H1 (cell line): Measurements from ENCODE around the gene MRPS5. TPM values are rescaled to one million over a fixed set of nuclear protein-coding genes. Genes with fewer than 3 reads are reported as not detected.
A peak's percentile ranks its signal among the peaks of the same experiment; 100 is the strongest.

Source experiments
- BACH1 ChIP-seq: IDR thresholded peaks from 2 replicates; pipeline ENCODE4 v1.6.1; 2012; ENCODE audit warnings: low read length, improper control_type of control experiment
- CHD7 ChIP-seq: fragments of 300-600 bp; sonication (generic); IDR thresholded peaks from 2 replicates; pipeline ENCODE4 v1.7.1; 2012; ENCODE audit warnings: low read length, moderate library complexity, mild to moderate bottlenecking, inconsistent platforms; ENCODE audit not compliant: insufficient replicate concordance
- CREB1 ChIP-seq: IDR thresholded peaks from 2 replicates; pipeline ENCODE4 v1.6.1; 2012; ENCODE audit warnings: inconsistent platforms
- FOSL1 ChIP-seq: IDR thresholded peaks from 2 replicates; pipeline ENCODE4 v1.6.1; 2011; ENCODE audit warnings: mild to moderate bottlenecking, low read depth, low read length, moderate library complexity; ENCODE audit not compliant: insufficient read depth
- GABPA ChIP-seq: IDR thresholded peaks from 2 replicates; pipeline ENCODE4 v1.6.1; 2011; ENCODE audit warnings: mild to moderate bottlenecking, low read length, moderate library complexity, borderline replicate concordance; ENCODE audit not compliant: insufficient read depth
- KDM1A ChIP-seq: fragments of 200-600, 300-600 bp; sonication (generic); IDR thresholded peaks from 2 replicates; pipeline ENCODE4 v1.7.1; 2016; ENCODE audit warnings: mild to moderate bottlenecking, low read length, borderline replicate concordance
- KDM5A ChIP-seq: fragments of 200-600 bp; IDR thresholded peaks from 2 replicates; pipeline ENCODE4 v1.7.1; 2012; ENCODE audit warnings: mild to moderate bottlenecking, low read length, inconsistent platforms, mixed read lengths
- SRF ChIP-seq: IDR thresholded peaks from 2 replicates; pipeline ENCODE4 v1.6.1; 2011; ENCODE audit warnings: mild to moderate bottlenecking, low read depth, low read length, moderate library complexity
- polyA plus RNA-seq, 7 experiments: library from polyadenylated mRNA; depleted of rRNA in 3 of 7; stranded (reverse) in 5 of 7; unstranded in 2 of 7; fragments of >200 nt in 5 of 7; fragments of 200-250 nt in 2 of 7; gene quantifications; 1 replicate in 5 of 7; 2 replicates in 1 of 7; 4 replicates in 1 of 7; pipeline versions ENCODE4 v1.2.1 to v1.2.3, GENCODE V29; 2011 to 2013; ENCODE audit warnings: missing spikeins in 2 of 7, mixed read lengths in 2 of 7
- total RNA-seq: library from RNA; stranded (reverse); fragmentation: NEBNext Ultra II Directional; extraction: Animal tissue kit (Norgen Biotek cat#: 25700); gene quantifications from 2 replicates; pipeline ENCODE4 v1.2.1, GENCODE V29; 2021
- TF ChIP-seq, protein P1 (sequence below): IDR thresholded peaks from 2 replicates; pipeline ENCODE4 v1.6.1; 2012; ENCODE audit warnings: inconsistent platforms

MRPS5 gene
- total and polyA plus RNA-seq, 2 of the 8 experiments (the other 6 are each of a cell fraction or from before 2014, with no cell fraction given), result 36.7 to 53.0 TPM

DNA sequence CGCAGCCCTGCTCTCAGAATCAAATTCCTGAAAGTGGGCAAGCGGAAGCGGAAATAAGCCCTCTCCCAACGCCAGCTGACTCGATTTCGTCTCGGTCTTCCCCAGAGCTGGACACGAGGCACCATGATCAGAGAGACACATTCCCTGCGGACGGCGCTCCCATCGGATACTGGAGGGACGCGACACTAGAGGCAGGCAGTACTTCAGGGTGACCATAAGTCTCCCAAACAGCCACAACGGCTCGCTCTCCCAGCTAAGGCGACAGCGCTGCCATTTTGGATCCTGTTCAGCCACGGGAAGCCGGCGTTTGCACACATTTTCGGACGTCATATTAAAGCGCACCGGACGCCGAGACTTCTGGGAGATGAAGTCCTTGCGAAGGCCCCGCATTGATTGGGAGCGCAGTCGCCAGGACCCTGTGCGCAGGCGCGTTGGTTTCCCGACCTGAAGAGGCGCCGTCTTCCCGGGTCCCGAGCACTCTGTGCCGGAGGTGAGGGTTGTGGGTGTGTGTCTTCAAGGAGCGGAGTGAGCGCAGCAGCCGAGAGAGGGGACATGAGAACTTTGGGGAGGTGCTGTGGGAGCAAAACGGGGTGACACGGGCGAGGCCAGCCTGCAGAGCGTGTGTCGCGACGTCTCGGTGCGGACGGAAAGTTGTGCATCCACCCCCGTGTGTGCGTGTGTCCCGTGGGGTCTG lies 43.9 kb upstream of the MRPS5 start, which contains the start of gene ZNF2 (continued):
- TF ChIP-seq CHD7 (no peak), FOSL1 (no peak), CREB1 (peak; percentile 96), SRF (peak; percentile 50; the same call in 1 of the 2 replicates), KDM1A (no peak), GABPA (peak; percentile 89), BACH1 (no peak), KDM5A (peak; percentile 95)
- TF ChIP-seq, protein P1, sequence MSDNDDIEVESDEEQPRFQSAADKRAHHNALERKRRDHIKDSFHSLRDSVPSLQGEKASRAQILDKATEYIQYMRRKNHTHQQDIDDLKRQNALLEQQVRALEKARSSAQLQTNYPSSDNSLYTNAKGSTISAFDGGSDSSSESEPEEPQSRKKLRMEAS, result peak; percentile 76
